Camera-type eye (tissue), 1 donor: Measurements from ENCODE around the gene DDX17. TPM values are rescaled to one million over a fixed set of nuclear protein-coding genes. Genes with fewer than 3 reads are reported as not detected.

Experiments used
- total RNA-seq: library from RNA; depleted of rRNA; stranded (reverse); fragments of >200 nt; gene quantifications from one replicate; pipeline ENCODE4 v1.2.3, GENCODE V29; 2014

Gene DDX17
- 941 TPM for total RNA-seq

GRCh38 chr22:38506118-38506962 is at the start of gene DDX17:
Gene DDX17, minus strand, starts transcription at chr22:38506311.

GRCh38 chr22:38467904-38468442 is 38.1 kb downstream of the DDX17 start, which contains the start of gene KDELR3:
Gene KDELR3, plus strand, starts transcription at chr22:38468096. Its CDS starts 138 bp downstream, at chr22:38468234.

GRCh38 chr22:38455076-38455529 is 51.0 kb downstream of the DDX17 start, which contains the start of gene KCNJ4:
Gene KCNJ4, minus strand, starts transcription at chr22:38455199. Its CDS starts 27,067 bp downstream, at chr22:38428132.

Other genes with a start within 250 kb of the DDX17 start
- 68.2 TPM for gene TMEM184B, start 233.3 kb downstream of the DDX17 start, total RNA-seq
- gene CSNK1E, start 188.9 kb downstream of the DDX17 start, total RNA-seq = 174 TPM
- gene KCNJ4, start 51.1 kb downstream of the DDX17 start, total RNA-seq = 0.93 TPM
- 23.1 TPM for gene KDELR3, start 38.2 kb downstream of the DDX17 start, total RNA-seq
- gene DMC1, start 63.9 kb upstream of the DDX17 start, total RNA-seq = 6.5 TPM
- gene FAM227A, start 150.1 kb upstream of the DDX17 start, total RNA-seq = 23.3 TPM
- 23.1 TPM for gene CBY1, start 150.3 kb upstream of the DDX17 start, total RNA-seq
- 40.1 TPM for gene TOMM22, start 175.6 kb upstream of the DDX17 start, total RNA-seq
- gene JOSD1, start 194.6 kb upstream of the DDX17 start, total RNA-seq = 42.9 TPM
- gene GTPBP1, start 199.6 kb upstream of the DDX17 start, total RNA-seq = 79.7 TPM
- 118 TPM for gene SUN2, start 249.7 kb upstream of the DDX17 start, total RNA-seq